NCI-H187 treated with DMSO at 0.1 percent for 48 hours (cell line): ENCODE data around the gene LRRC31.

Source experiments
- DNase-seq: peaks from one replicate; lab custom pipeline; 2025; lab: John Stamatoyannopoulos, UW

Gene LRRC31

DNA sequence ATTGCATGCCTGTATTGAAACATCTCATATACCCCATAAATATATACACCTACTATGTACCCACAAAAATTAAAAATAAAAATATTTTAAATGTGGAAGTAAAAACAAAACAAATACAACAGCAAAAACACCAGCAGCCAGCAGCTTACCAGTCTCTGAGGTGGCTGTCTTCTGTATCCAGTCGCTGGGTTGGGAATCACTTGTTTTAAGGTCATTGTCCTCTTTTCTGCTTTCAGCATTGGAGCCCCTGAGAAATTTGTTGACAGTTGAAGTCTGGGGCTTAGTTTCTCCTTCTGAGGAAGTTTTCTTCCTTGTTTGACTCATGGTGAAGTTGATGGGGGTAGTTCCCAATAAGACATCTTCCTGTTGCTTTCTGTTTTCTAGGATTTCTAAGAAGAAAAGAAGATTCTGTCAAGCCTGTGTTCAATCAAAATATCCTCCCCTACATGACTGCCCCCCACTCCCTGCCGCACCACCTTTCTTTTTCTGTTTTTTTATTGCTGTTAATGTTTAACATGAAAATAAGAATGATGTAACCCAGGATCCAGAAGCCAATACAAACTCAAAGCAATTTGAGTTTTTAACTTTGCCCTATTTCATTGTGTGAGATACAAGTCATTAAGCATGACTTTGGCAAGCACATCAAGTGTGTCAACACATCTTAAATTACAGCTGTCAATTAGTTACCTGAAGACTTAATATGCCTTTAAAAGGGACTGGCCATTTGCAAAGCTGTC is at the start of gene LRRC31:
TSS of gene LRRC31 (minus strand) at position 452 of the 737 bp plus-strand sequence. CDS start at position 324, 128 bp downstream.
- DNase-seq, result no peak

DNA sequence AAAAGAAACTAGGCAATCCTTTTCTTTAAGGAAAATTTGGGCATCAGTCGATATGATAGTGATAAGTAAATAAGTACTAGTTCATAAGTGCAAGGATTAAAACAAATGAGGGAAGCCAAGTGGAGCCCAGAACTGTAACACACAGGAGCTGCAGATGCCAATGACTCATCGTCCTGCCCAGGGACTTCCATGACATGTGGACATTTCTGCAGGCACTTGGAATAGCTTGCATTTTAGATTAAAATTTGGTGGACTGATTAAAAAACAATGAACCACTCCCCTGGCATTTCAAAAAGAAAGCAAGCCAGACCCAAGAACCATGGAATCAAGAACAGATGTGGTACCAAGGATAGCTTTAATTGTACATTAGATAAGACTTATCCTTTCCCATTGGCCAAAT is 44.6 kb upstream of the LRRC31 start:
- DNase-seq, result no peak

DNA sequence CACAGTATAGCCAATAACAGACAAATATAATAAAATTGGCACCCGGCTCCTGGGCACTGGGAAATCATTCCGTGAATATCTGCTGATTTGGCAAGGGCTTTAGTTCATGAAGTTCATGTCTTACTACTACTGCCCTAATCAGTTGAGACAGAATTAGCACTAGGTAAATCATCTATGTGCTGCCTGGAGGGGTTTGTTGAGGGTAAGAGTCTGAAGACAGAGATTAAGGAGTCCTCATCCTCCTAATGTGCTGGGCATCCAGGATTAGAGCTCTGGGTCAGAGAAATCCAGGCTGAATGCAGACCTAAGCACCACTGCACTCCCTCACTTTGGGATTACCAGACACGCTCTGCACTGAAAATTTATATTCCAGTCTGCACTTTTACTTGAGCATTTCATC is 43.6 kb upstream of the LRRC31 start:
- DNase-seq, result no peak

GRCh38 chr3:169911272-169911671 is 41.5 kb upstream of the LRRC31 start, which contains the start of gene SAMD7:
Gene SAMD7, plus strand, starts transcription at chr3:169911572. Its CDS starts 7,927 bp downstream, at chr3:169919499.
- DNase-seq, result no peak

DNA sequence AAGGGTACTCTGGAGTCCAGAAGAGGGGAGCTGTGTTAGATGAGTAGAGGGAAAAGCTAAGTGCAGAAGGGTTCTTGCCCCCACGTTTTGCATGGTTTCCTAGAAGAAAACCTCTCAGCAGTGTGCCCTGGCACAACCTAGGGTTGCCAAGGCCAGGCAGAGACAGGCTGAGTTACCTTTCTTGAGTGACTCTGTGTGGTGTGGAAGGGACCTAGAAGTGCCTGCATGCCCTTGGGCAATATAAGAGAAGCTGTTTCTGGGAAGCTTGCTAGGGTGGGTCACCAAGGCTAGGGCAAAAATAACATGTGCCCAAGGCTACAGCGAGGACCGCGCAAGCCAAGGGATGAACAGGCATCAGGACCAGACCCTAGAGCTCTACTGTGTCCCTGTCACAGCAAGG is 38.2 kb upstream of the LRRC31 start:
- DNase-seq, result no peak

DNA sequence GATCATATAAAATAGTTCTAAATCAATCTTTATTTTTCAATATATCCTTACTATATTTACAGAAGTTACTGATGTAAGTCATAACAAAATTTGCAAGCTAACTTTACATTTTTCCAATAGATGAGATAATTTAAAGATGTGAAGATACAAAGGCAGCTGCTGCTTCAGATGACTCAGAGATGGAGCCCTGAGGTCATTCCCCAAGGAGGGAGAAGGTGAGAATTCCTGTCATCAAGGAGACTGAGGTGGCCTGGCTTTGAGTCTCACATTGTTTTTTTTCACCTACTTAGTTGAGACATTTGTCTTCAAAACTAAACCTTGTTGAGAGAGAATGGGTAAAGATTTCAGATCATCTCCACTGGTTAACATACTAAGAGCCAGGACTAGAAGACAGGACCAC is 37.7 kb upstream of the LRRC31 start:
- DNase-seq, result no peak

GRCh38 chr3:169905404-169905803 is 35.7 kb upstream of the LRRC31 start:
- no peak for DNase-seq

DNA sequence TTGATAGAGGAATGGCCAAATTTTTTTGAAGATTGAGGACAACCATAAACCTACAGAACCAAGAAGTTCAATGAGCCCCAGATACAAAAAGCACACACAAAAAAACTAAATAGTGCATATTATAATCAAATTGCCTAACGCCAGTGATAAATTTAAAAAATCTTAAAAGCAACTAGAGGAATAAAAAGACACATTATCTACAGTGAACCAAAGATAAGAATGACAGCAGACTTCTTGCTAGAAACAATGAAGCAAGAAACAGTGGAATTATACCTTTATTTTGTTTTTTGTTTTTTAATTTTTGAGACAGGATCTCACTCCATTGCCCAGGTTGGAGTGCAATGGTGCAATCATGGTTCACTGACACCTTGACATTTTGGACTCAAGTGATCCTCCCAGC is 31.7 kb upstream of the LRRC31 start:
- no peak for DNase-seq

- no peak for DNase-seq
Measured at GRCh38 chr3:169897284-169897683, 27.5 kb upstream of the LRRC31 start.

GRCh38 chr3:169895072-169895471 is 25.3 kb upstream of the LRRC31 start:
- no peak for DNase-seq

GRCh38 chr3:169894110-169894509 is 24.4 kb upstream of the LRRC31 start:
- DNase-seq, result no peak

GRCh38 chr3:169891886-169892285 is 22.2 kb upstream of the LRRC31 start:
- no peak for DNase-seq

- no peak for DNase-seq
Measured at GRCh38 chr3:169886671-169887070, 16.9 kb upstream of the LRRC31 start.

GRCh38 chr3:169880576-169881250 is 11.0 kb upstream of the LRRC31 start:
- no peak for DNase-seq

DNA sequence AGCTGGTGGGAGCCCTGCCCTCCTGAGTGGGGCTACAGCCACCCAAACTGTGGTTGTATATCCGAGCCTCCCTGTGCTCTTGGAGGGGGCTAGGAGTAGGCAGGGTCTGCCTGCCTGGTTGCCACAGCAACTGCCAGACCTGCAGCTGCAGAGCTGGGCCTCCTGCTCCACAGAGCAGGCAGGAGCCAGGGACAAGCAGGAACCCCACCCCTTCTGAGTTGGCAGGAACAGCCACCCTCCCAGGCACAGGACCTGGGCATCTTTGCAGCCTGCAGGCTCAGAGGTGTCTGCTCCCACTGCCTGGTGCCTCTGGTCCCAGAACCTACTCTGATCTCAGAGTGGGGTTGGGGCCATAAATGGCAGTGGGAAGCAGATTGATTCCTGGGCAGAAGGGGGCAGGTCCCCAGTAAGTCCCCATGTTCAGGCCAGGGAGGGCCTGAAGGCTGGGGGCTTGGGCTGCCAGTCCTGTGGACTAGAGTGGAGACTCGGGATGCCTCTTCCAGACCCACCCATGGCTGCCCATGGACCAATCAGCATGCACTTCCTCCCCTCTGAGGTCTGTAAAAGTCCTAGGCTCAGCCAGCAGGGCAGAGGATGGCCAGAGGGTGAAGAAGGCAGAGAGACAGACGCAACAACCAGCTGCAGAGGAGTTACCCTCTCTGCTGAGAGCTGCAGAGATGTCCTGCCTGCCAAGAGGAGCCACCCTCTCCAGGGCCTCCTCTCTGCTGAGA is 10.3 kb upstream of the LRRC31 start:
- DNase-seq, result no peak

DNA sequence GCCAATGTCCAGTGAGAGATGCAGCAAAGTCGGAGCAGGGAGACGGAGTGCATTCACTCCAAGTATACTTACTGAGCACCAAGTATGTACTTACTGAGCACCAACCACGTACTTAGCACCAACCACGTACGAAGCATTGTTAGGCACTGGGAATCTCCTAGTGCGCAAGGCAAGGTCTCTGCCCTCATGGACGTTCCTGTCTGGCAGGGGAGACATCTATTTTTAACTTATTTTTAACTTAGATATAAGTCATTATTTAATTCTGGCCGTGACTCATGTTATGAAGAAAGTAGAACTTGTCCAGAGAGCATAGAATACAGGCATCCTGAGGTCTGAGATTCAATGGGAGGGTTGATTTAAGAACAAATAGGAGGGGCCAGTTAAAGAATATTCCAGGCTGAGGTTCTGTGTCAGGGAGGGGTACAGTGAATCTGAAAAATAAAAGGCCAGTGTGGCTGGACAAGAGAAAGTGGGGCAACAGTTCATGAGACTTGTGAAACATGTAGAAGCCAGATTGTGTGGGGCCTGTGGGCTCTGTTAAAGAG is 9.3 kb upstream of the LRRC31 start:
- no peak for DNase-seq

GRCh38 chr3:169871129-169871886 is 1.6 kb upstream of the LRRC31 start:
- no peak for DNase-seq

DNA sequence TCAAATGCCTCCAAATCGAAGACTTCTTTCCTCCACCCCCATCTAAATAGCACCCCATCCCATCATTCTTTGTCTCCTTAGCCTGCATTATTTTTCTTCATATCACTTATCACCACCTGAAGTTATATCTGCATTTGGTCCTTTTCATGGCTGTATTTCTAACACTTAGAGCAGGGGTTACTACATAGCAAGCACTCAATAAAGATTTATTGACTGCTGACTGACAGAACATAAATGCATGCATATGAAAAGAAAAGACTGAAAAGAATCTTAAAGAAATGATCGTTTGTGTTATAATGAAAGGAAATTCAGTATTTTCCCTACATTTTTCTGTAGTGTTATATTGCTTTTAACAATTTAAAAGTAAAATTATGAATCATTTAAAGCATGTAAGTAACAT is 1.4 kb downstream of the LRRC31 start:
- no peak for DNase-seq

DNA sequence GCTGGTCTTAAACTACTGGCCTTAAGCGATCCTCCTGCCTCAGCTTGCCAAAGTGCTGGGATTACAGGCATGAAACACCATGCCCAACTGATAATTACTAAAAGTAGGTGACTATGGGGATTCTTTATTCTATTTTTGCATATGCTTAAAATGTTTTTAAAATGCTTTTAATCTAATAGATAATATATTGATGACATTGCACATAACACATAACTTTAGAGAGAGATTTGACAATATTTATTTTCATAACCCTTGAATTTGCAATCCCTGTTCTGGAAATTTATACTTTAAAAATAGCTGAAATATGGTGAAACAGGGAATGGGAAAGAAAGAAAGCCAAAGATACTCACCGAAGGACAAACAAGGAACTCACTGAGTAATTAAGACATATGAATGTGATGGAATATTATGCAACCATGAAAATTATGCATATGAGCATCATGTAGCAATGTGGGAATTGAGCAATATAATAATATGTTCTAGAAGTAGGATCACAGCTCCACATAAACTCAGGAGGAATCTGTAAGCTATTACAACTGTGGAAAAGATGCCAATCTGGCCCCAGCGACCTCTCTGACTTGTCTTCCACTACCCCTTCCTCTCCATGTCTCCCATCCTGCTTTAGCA is 2.0 kb downstream of the LRRC31 start:
- no peak for DNase-seq

DNA sequence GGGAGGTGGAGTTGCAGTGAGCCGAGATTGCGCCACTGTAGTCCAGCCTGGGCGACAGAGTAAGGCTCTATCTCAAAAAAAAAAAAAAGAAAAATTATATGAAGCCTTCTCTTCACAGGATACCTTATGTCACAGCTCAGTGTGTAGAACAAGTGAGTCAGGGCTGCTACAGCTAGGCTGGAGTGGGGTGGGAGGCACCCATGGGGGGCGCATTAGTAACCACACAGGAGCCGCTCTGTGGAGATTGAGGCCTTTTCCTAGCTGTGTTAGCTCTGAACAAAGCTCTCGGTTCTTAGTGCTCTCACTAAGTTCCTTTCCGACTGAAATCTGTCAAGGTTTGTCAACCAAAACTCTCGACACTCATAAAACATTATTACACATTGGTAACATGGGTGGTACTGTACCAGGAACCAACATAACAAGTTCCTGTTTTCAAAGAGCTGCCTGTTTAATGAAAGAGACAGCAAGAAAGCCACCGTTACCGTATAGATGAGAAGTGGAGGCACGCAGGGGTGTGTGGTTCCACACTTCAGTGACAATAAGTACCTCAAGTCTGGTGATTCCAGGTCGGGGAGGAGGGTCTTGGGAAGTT is 4.5 kb downstream of the LRRC31 start:
- no peak for DNase-seq

DNA sequence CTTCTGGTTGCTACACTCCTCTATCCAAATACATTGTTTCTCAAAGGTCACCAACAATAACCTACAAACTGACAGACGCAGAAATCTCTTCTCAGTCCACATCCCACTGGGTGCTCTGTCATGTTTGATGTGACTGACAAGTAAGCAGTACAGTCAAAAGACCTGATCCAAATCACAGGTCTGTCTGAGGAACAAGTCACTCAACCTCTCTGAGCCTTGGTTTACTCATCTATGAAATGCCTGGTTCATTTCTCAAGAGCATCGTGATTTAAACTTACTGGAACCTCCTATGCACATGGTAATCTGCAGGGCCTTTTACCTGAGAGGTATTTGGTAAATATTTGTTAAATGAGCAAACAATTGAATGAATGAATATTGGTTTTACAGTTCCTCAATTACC is 5.5 kb downstream of the LRRC31 start:
- no peak for DNase-seq
